Uterus (tissue), 4 donors: ENCODE data around the gene SYCP2L. TPM values are rescaled to one million over a fixed set of nuclear protein-coding genes. Genes with fewer than 3 reads are reported as not detected.
"Not testable (repeated sequence)": the region's sequence is repeated elsewhere in the genome, so short reads cannot be mapped to it uniquely, and the experiment has no call there.

Experiments
- DNase-seq, 2 donors: peaks; one replicate each; pipeline ENCODE4 v3.0.0-alpha.2; 2019 to 2020
- H3K27ac ChIP-seq, 2 donors: fragments of 200-600 bp; sonication (generic); 1 replicate in 1 of 2; 2 replicates in 1 of 2; pipeline ENCODE4 v1.5.1; 2016 to 2018
- H3K27me3 ChIP-seq, 2 donors: fragments of 200-600 bp; sonication (generic); one replicate each; pipeline ENCODE4 v1.5.1; 2018 to 2019; ENCODE audit warnings: control low read depth in 1 of 2
- H3K36me3 ChIP-seq, 2 donors: fragments of 200-600 bp; sonication (generic); one replicate each; pipeline ENCODE4 v1.5.1; 2019; ENCODE audit warnings: control low read depth in 1 of 2
- H3K4me1 ChIP-seq, 2 donors: fragments of 200-600 bp; sonication (generic); one replicate each; pipeline ENCODE4 v1.5.1; 2018 to 2019; ENCODE audit warnings: control low read depth in 1 of 2
- H3K4me3 ChIP-seq, 2 donors: fragments of 200-600 bp; sonication (generic); 1 replicate in 1 of 2; 2 replicates in 1 of 2; pipeline ENCODE4 v1.5.1; 2018 to 2019; ENCODE audit warnings: mild to moderate bottlenecking in 1 of 2
- H3K9me3 ChIP-seq, 2 donors: fragments of 200-600 bp; sonication (generic); one replicate each; pipeline ENCODE4 v1.5.1; 2019; ENCODE audit warnings: control low read depth in 1 of 2
- POLR2A ChIP-seq, 2 donors: fragments of 450-650 bp; IDR thresholded peaks; one replicate each; pipeline ENCODE4 v1.6.1; 2016; ENCODE audit warnings: antibody characterized with exemption in 2 of 2, mild to moderate bottlenecking in 1 of 2, moderate library complexity in 1 of 2
- intact Hi-C: fragments of 100-400 bp; cut with DNase I; formaldehyde crosslinking; loops from one replicate; pipeline ENCODE4 v1.15.1; 2023; ENCODE audit warnings: low total_unique reads
- total RNA-seq, 4 donors: library from RNA; depleted of rRNA in 3 of 4; stranded (reverse); fragments of >200 nt in 3 of 4; gene quantifications; one replicate each; pipeline versions ENCODE4 v1.1.0 to v1.2.4, GENCODE V29; 2014 to 2023
- TF ChIP-seq, protein P1 (sequence below), 4 experiments: fragments of 200-600 bp in 2 of 4; fragments of 450-650 bp in 2 of 4; sonication (generic) in 2 of 4; IDR thresholded peaks; one replicate each; pipeline ENCODE4 v1.5.1; 2016 to 2019; ENCODE audit warnings: antibody characterized with exemption in 4 of 4, mild to moderate bottlenecking in 2 of 4, moderate library complexity in 1 of 4
- donor health status: DM: yes; HTN: yes; CAD: no.

The SYCP2L gene
- total RNA-seq, 4 donors from 2014 or later, result under 0.01 to 4.9 (median 3.5) TPM; not detected in 1

GRCh38 chr6:10877871-10878270 is 9.0 kb upstream of the SYCP2L start:
- Histone ChIP-seq H3K9me3 (no peaks in the 10 kb centered on the region), H3K36me3 (no peaks in the 10 kb centered on the region), H3K4me1 (no peaks in the 10 kb centered on the region), H3K4me3 (no peak overlapping the region), H3K27me3 (peaks cover 0 to 28% of the 10 kb centered on the region in 2 donors), H3K27ac (no peak overlapping the region)
- DNase-seq, result no peak
- TF ChIP-seq POLR2A (IDR thresholded peaks at IDR 0.05), result no peak
- TF ChIP-seq, protein P1, sequence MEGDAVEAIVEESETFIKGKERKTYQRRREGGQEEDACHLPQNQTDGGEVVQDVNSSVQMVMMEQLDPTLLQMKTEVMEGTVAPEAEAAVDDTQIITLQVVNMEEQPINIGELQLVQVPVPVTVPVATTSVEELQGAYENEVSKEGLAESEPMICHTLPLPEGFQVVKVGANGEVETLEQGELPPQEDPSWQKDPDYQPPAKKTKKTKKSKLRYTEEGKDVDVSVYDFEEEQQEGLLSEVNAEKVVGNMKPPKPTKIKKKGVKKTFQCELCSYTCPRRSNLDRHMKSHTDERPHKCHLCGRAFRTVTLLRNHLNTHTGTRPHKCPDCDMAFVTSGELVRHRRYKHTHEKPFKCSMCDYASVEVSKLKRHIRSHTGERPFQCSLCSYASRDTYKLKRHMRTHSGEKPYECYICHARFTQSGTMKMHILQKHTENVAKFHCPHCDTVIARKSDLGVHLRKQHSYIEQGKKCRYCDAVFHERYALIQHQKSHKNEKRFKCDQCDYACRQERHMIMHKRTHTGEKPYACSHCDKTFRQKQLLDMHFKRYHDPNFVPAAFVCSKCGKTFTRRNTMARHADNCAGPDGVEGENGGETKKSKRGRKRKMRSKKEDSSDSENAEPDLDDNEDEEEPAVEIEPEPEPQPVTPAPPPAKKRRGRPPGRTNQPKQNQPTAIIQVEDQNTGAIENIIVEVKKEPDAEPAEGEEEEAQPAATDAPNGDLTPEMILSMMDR (IDR thresholded peaks at IDR 0.05), result no peak
- intact Hi-C loops, result no loop called here

- H3K9me3 ChIP-seq, result peaks cover 0 to 4% of the 10 kb centered on the region in 2 donors
- no peak for TF ChIP-seq POLR2A (IDR thresholded peaks at IDR 0.05)
- TF ChIP-seq, protein P1 (IDR thresholded peaks at IDR 0.05), result no peak
- H3K27me3 ChIP-seq, result peaks cover 0 to 45% of the 10 kb centered on the region in 2 donors
- H3K4me1 ChIP-seq, result no peaks in the 10 kb centered on the region
- intact Hi-C loops, result no loop called here
- no peak overlapping the region for H3K27ac ChIP-seq
- H3K36me3 ChIP-seq, result no peaks in the 10 kb centered on the region
- H3K4me3 ChIP-seq, result no peak overlapping the region
- no peak for DNase-seq
Measured at GRCh38 chr6:10880366-10880765, 6.5 kb upstream of the SYCP2L start.

DNA sequence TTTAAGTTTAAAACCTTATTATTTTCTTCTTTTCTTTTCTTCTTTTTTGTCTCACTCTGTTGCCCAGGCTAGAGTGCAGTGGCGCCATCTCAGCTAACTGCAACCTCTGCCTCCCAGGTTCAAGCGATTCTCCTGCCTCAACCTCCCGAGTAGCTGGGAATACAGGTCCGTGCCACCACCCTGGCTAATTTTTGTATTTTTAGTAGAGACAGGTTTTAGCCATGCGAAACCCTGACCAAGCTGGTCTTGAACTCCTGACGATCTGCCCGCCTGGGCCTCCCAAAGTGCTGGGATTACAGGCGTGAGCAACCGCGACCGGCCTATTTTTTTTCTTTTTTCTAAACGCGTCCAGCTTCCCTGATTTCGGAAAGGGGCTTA is 4.6 kb upstream of the SYCP2L start:
- H3K9me3 ChIP-seq, intact Hi-C loops, H3K4me3 ChIP-seq, H3K4me1 ChIP-seq, DNase-seq, H3K36me3 ChIP-seq, H3K27ac ChIP-seq: not testable (repeated sequence)
- peaks cover 0 to 58% of the 10 kb centered on the region in 2 donors for H3K27me3 ChIP-seq

- Histone ChIP-seq H3K36me3 (no peaks in the 10 kb centered on the region), H3K27me3 (peaks cover 0 to 58% of the 10 kb centered on the region in 2 donors), H3K27ac (no peak overlapping the region), H3K9me3 (peaks cover 0 to 4% of the 10 kb centered on the region in 2 donors), H3K4me3 (no peak overlapping the region), H3K4me1 (no peaks in the 10 kb centered on the region)
- intact Hi-C loops, result no loop called here
- DNase-seq, result no peak
- TF ChIP-seq POLR2A (IDR thresholded peaks at IDR 0.05), result no peak
- TF ChIP-seq, protein P1 (IDR thresholded peaks at IDR 0.05), result no peak
Measured at GRCh38 chr6:10882657-10883171, 4.1 kb upstream of the SYCP2L start.

- intact Hi-C loops, result no loop called here
- peaks cover 0 to 4% of the 10 kb centered on the region in 2 donors for H3K9me3 ChIP-seq
Measured at GRCh38 chr6:10883312-10884244, 3.3 kb upstream of the SYCP2L start.

More at GRCh38 chr6:10883312-10884244, 3.3 kb upstream of the SYCP2L start:
- Histone ChIP-seq H3K27ac (no peak overlapping the region), H3K4me3 (no peak overlapping the region), H3K4me1 (no peaks in the 10 kb centered on the region), H3K27me3 (peaks cover 0 to 58% of the 10 kb centered on the region in 2 donors), H3K36me3 (no peaks in the 10 kb centered on the region)
- no peak for TF ChIP-seq POLR2A (IDR thresholded peaks at IDR 0.05)
- no peak for DNase-seq
